Measurements from ENCODE around the gene POP4.

Gene POP4

GRCh38 chr19:29629836-29630534 is 23.9 kb downstream of the POP4 start:
- DNase-seq (ENCODE audit: low spot score) = no peak

- no peak for DNase-seq (ENCODE audit: low spot score)
These were observed 24.6 kb downstream of the POP4 start for GRCh38 chr19:29630655-29631054.

- no peak for DNase-seq (ENCODE audit: low spot score)
These were observed 25.4 kb downstream of the POP4 start for GRCh38 chr19:29631450-29631849.

- no peak for DNase-seq (ENCODE audit: low spot score)
These were observed 27.9 kb downstream of the POP4 start for GRCh38 chr19:29634002-29634401.

- no peak for DNase-seq (ENCODE audit: low spot score)
These were observed 28.5 kb downstream of the POP4 start for GRCh38 chr19:29634423-29635130.

GRCh38 chr19:29635963-29636362 is 29.9 kb downstream of the POP4 start:
- DNase-seq (ENCODE audit: low spot score) = no peak

GRCh38 chr19:29636553-29637360 is 30.7 kb downstream of the POP4 start:
- DNase-seq (ENCODE audit: low spot score) = no peak

- no peak for DNase-seq (ENCODE audit: low spot score)
These were observed 33.0 kb downstream of the POP4 start for GRCh38 chr19:29639086-29639485.

- DNase-seq (ENCODE audit: low spot score) = no peak
These were observed 34.1 kb downstream of the POP4 start for GRCh38 chr19:29640231-29640630.

GRCh38 chr19:29641597-29641996 is 35.5 kb downstream of the POP4 start:
- no peak for DNase-seq (ENCODE audit: low spot score)

- no peak for DNase-seq (ENCODE audit: low spot score)
These were observed 37.4 kb downstream of the POP4 start for GRCh38 chr19:29643361-29643935.

- DNase-seq (ENCODE audit: low spot score) = no peak
These were observed 38.1 kb downstream of the POP4 start for GRCh38 chr19:29644210-29644609.

- no peak for DNase-seq (ENCODE audit: low spot score)
These were observed 39.4 kb downstream of the POP4 start for GRCh38 chr19:29645491-29645867.

GRCh38 chr19:29645911-29646310 is 39.8 kb downstream of the POP4 start:
- peak; percentile 17 for DNase-seq (ENCODE audit: low spot score)

GRCh38 chr19:29650772-29651387 is 44.8 kb downstream of the POP4 start:
- DNase-seq (ENCODE audit: low spot score) = no peak

GRCh38 chr19:29651622-29652394 is 45.7 kb downstream of the POP4 start:
- no peak for DNase-seq (ENCODE audit: low spot score)

- no peak for DNase-seq (ENCODE audit: low spot score)
These were observed 47.3 kb downstream of the POP4 start for GRCh38 chr19:29653398-29653797.

GRCh38 chr19:29655648-29656335 is 49.7 kb downstream of the POP4 start:
- no peak for DNase-seq (ENCODE audit: low spot score)

- no peak for DNase-seq (ENCODE audit: low spot score)
These were observed 52.3 kb downstream of the POP4 start for GRCh38 chr19:29658221-29658991.

GRCh38 chr19:29660835-29661234 is 54.8 kb downstream of the POP4 start:
- DNase-seq (ENCODE audit: low spot score) = no peak

Measured in cerebellar cortex (tissue), 1 donor.